ENCODE data around the gene ZFHX3. TPM values are rescaled to one million over a fixed set of nuclear protein-coding genes. Genes with fewer than 3 reads are reported as not detected.

The ZFHX3 gene
- total RNA-seq, 1 donor from 2014 or later, result 34.8 TPM

GRCh38 chr16:72921106-72921505, 126.8 kb downstream of the ZFHX3 start:
- peaks cover 0 to 26% of the 10 kb centered on the region in 2 donors for H3K4me1 ChIP-seq
- H3K27me3 ChIP-seq, result no peaks in the 10 kb centered on the region
- H3K27ac ChIP-seq, result peak overlapping the region; percentile 57 to 58
- no peak for DNase-seq (ENCODE audit: low spot score in 2 of 2)
- intact Hi-C loops (cut with DNase I), result no loop called here
- H3K36me3 ChIP-seq, result no peaks in the 10 kb centered on the region
- no peaks in the 10 kb centered on the region for H3K9me3 ChIP-seq
- H3K4me3 ChIP-seq, result peak overlapping the region in 1 of 2 donors; percentile 60
- TF ChIP-seq CTCF (IDR thresholded peaks at IDR 0.05), result no peak

GRCh38 chr16:72917051-72917450, 130.9 kb downstream of the ZFHX3 start:
- no peaks in the 10 kb centered on the region for H3K27me3 ChIP-seq
- no peaks in the 10 kb centered on the region for H3K9me3 ChIP-seq
- H3K4me1 ChIP-seq, result peaks cover 0 to 19% of the 10 kb centered on the region in 2 donors
- no peak for DNase-seq (ENCODE audit: low spot score in 2 of 2)
- intact Hi-C loops (cut with DNase I), result no loop called here
- H3K36me3 ChIP-seq, result no peaks in the 10 kb centered on the region
- H3K27ac ChIP-seq, result no peak overlapping the region
- TF ChIP-seq CTCF (IDR thresholded peaks at IDR 0.05), result no peak
- no peak overlapping the region for H3K4me3 ChIP-seq

- Histone ChIP-seq H3K36me3 (no peaks in the 10 kb centered on the region), H3K9me3 (no peaks in the 10 kb centered on the region), H3K27me3 (no peaks in the 10 kb centered on the region), H3K27ac (no peak overlapping the region), H3K4me3 (no peak overlapping the region), H3K4me1 (peaks cover 0 to 12% of the 10 kb centered on the region in 2 donors)
- DNase-seq (ENCODE audit: low spot score in 2 of 2), result no peak
- no peak for TF ChIP-seq CTCF (IDR thresholded peaks at IDR 0.05)
- intact Hi-C loops (cut with DNase I), result no loop called here
Observed at GRCh38 chr16:72915331-72915730, 132.6 kb downstream of the ZFHX3 start.

GRCh38 chr16:72913551-72913950, 134.4 kb downstream of the ZFHX3 start:
- Histone ChIP-seq H3K27me3 (no peaks in the 10 kb centered on the region), H3K36me3 (no peaks in the 10 kb centered on the region), H3K4me1 (peaks cover 0 to 12% of the 10 kb centered on the region in 2 donors), H3K9me3 (no peaks in the 10 kb centered on the region), H3K27ac (peak overlapping the region in 1 of 2 donors; percentile 9), H3K4me3 (no peak overlapping the region)
- intact Hi-C loops (cut with DNase I), result no loop called here
- no peak for TF ChIP-seq CTCF (IDR thresholded peaks at IDR 0.05)
- no peak for DNase-seq (ENCODE audit: low spot score in 2 of 2)

GRCh38 chr16:72911971-72912370, 136.0 kb downstream of the ZFHX3 start:
- intact Hi-C loops (cut with DNase I), result no loop called here
- Histone ChIP-seq H3K4me3 (no peak overlapping the region), H3K9me3 (no peaks in the 10 kb centered on the region), H3K27ac (no peak overlapping the region), H3K36me3 (no peaks in the 10 kb centered on the region), H3K4me1 (peaks cover 0 to 12% of the 10 kb centered on the region in 2 donors), H3K27me3 (no peaks in the 10 kb centered on the region)
- no peak for TF ChIP-seq CTCF (IDR thresholded peaks at IDR 0.05)
- DNase-seq (ENCODE audit: low spot score in 2 of 2), result no peak

- Histone ChIP-seq H3K36me3 (no peaks in the 10 kb centered on the region), H3K4me1 (peaks cover 0 to 5% of the 10 kb centered on the region in 2 donors), H3K9me3 (no peaks in the 10 kb centered on the region), H3K27ac (no peak overlapping the region), H3K4me3 (no peak overlapping the region), H3K27me3 (no peaks in the 10 kb centered on the region)
- intact Hi-C loops (cut with DNase I), result no loop called here
- no peak for TF ChIP-seq CTCF (IDR thresholded peaks at IDR 0.05)
- DNase-seq (ENCODE audit: low spot score in 2 of 2), result no peak
Observed at GRCh38 chr16:72910875-72911274, 137.1 kb downstream of the ZFHX3 start.
